ENCODE measurements around the gene PCSK5.

The PCSK5 gene

GRCh38 chr9:76353280-76353679, 462.8 kb downstream of the PCSK5 start:
- no peak overlapping the region for H2AFZ ChIP-seq (ENCODE audit: low read length)
- no peaks in the 10 kb centered on the region for H3K9me2 ChIP-seq (replicated peaks; ENCODE audit: insufficient read depth, low read length)
- no peak overlapping the region for H3K9ac ChIP-seq (ENCODE audit: low read length)
- H3K4me2 ChIP-seq (ENCODE audit: low read depth, low read length): no peak overlapping the region
- DNase-seq: no peak
- no peaks in the 10 kb centered on the region for H4K20me1 ChIP-seq (ENCODE audit: insufficient read depth, low read length)
- no peaks in the 10 kb centered on the region for H3K36me3 ChIP-seq (replicated peaks; ENCODE audit: insufficient read depth, low read length)
- TF ChIP-seq CTCF (IDR thresholded peaks at IDR 0.05; ENCODE audit: low read length) (no peak), EZH2phosphoT487 (IDR thresholded peaks at IDR 0.05; ENCODE audit: low read length) (no peak), EZH2 (optimal IDR thresholded peaks at IDR 0.05; ENCODE audit: low read depth, low read length) (no peak)
- H3F3A ChIP-seq (ENCODE audit: insufficient read depth, low read length): no peaks in the 10 kb centered on the region
- no peaks in the 10 kb centered on the region for H3K79me2 ChIP-seq (ENCODE audit: low read length)
- H3K4me3 ChIP-seq (ENCODE audit: low read length): no peak overlapping the region
- H3K27ac ChIP-seq (ENCODE audit: low read length): no peak overlapping the region
- no peaks in the 10 kb centered on the region for H3K27me3 ChIP-seq (replicated peaks; ENCODE audit: insufficient read depth, low read length)
- no peaks in the 10 kb centered on the region for H3K4me1 ChIP-seq (ENCODE audit: low read length)
- H3K9me3 ChIP-seq (replicated peaks; ENCODE audit: insufficient read depth, low read length): no peaks in the 10 kb centered on the region

- Histone ChIP-seq H3K4me2 (ENCODE audit: low read depth, low read length) (no peak overlapping the region), H4K20me1 (ENCODE audit: insufficient read depth, low read length) (no peaks in the 10 kb centered on the region), H3K9ac (ENCODE audit: low read length) (no peak overlapping the region), H3K4me3 (ENCODE audit: low read length) (no peak overlapping the region), H3K36me3 (replicated peaks; ENCODE audit: insufficient read depth, low read length) (no peaks in the 10 kb centered on the region), H2AFZ (ENCODE audit: low read length) (no peak overlapping the region), H3K9me3 (replicated peaks; ENCODE audit: insufficient read depth, low read length) (no peaks in the 10 kb centered on the region), H3K27me3 (replicated peaks; ENCODE audit: insufficient read depth, low read length) (no peaks in the 10 kb centered on the region), H3K79me2 (ENCODE audit: low read length) (no peaks in the 10 kb centered on the region), H3F3A (ENCODE audit: insufficient read depth, low read length) (no peaks in the 10 kb centered on the region), H3K27ac (ENCODE audit: low read length) (no peak overlapping the region), H3K4me1 (ENCODE audit: low read length) (no peaks in the 10 kb centered on the region), H3K9me2 (replicated peaks; ENCODE audit: insufficient read depth, low read length) (no peaks in the 10 kb centered on the region)
- no peak for DNase-seq
- TF ChIP-seq EZH2phosphoT487 (IDR thresholded peaks at IDR 0.05; ENCODE audit: low read length) (no peak), EZH2 (optimal IDR thresholded peaks at IDR 0.05; ENCODE audit: low read depth, low read length) (no peak), CTCF (IDR thresholded peaks at IDR 0.05; ENCODE audit: low read length) (no peak)
These were observed 463.7 kb downstream of the PCSK5 start for GRCh38 chr9:76354221-76354620.

GRCh38 chr9:76355886-76356285, 465.4 kb downstream of the PCSK5 start:
- Histone ChIP-seq H2AFZ (ENCODE audit: low read length) (no peak overlapping the region), H3K36me3 (replicated peaks; ENCODE audit: insufficient read depth, low read length) (no peaks in the 10 kb centered on the region), H3K4me3 (ENCODE audit: low read length) (no peak overlapping the region), H3K79me2 (ENCODE audit: low read length) (no peaks in the 10 kb centered on the region), H3K9me2 (replicated peaks; ENCODE audit: insufficient read depth, low read length) (no peaks in the 10 kb centered on the region), H3K4me2 (ENCODE audit: low read depth, low read length) (no peak overlapping the region), H3K27me3 (replicated peaks; ENCODE audit: insufficient read depth, low read length) (no peaks in the 10 kb centered on the region), H3K9me3 (replicated peaks; ENCODE audit: insufficient read depth, low read length) (no peaks in the 10 kb centered on the region), H4K20me1 (ENCODE audit: insufficient read depth, low read length) (no peaks in the 10 kb centered on the region), H3K27ac (ENCODE audit: low read length) (no peak overlapping the region), H3K9ac (ENCODE audit: low read length) (no peak overlapping the region), H3F3A (ENCODE audit: insufficient read depth, low read length) (no peaks in the 10 kb centered on the region), H3K4me1 (ENCODE audit: low read length) (no peaks in the 10 kb centered on the region)
- no peak for DNase-seq
- no peak for TF ChIP-seq EZH2phosphoT487 (IDR thresholded peaks at IDR 0.05; ENCODE audit: low read length)
- TF ChIP-seq CTCF (IDR thresholded peaks at IDR 0.05; ENCODE audit: low read length): no peak
- TF ChIP-seq EZH2 (optimal IDR thresholded peaks at IDR 0.05; ENCODE audit: low read depth, low read length): no peak
